Testis (tissue), 2 donors: ENCODE measurements around the gene BUB1B.

ENCODE experiments used
- CTCF ChIP-seq, 3 experiments: fragments of 450-650 bp in 2 of 3; fragments of 200-600 bp in 1 of 3; sonication (generic) in 1 of 3; IDR thresholded peaks; one replicate each; pipeline ENCODE4 v1.5.1; 2016 to 2019; ENCODE audit warnings: antibody characterized with exemption in 3 of 3, mild to moderate bottlenecking in 2 of 3, moderate library complexity in 1 of 3
- POLR2A ChIP-seq: fragments of 450-650 bp; IDR thresholded peaks from one replicate; pipeline ENCODE4 v1.6.1; 2017; ENCODE audit warnings: antibody characterized with exemption, mild to moderate bottlenecking, moderate library complexity

GRCh38 chr15:40125950-40126349 lies 34.9 kb upstream of the BUB1B start:
- TF ChIP-seq CTCF (IDR thresholded peaks at IDR 0.05) (no peak), POLR2A (no peak)
